GM12878 (cell line): ENCODE measurements around the gene PSTPIP2.

ENCODE experiments used
- ATF3 ChIP-seq: IDR thresholded peaks from 2 replicates; pipeline ENCODE4 v1.6.1; 2011; ENCODE audit warnings: low read depth, mild to moderate bottlenecking, low read length, moderate library complexity, borderline replicate concordance; ENCODE audit errors: extremely low read depth
- CTCF ChIP-seq, 3 experiments: IDR thresholded peaks in 2 of 3; conservative IDR thresholded peaks in 1 of 3; 2 replicates each; pipeline ENCODE4 v1.5.1; 2011; ENCODE audit warnings: low read depth in 3 of 3, low read length in 3 of 3, mild to moderate bottlenecking in 3 of 3, control low read depth in 2 of 3, moderate library complexity in 2 of 3, inconsistent platforms in 1 of 3, mixed read lengths in 1 of 3; ENCODE audit not compliant: control insufficient read depth in 2 of 3, insufficient read depth in 1 of 3; ENCODE audit errors: extremely low read depth in 1 of 3
- ETV6 ChIP-seq, 2 experiments: fragments of 450-650 bp in 1 of 2; IDR thresholded peaks in 1 of 2; conservative IDR thresholded peaks in 1 of 2; 2 replicates each; pipeline ENCODE4 v1.6.1; 2014; ENCODE audit warnings: antibody characterized with exemption in 1 of 2, borderline replicate concordance in 1 of 2, low read depth in 1 of 2, mild to moderate bottlenecking in 1 of 2, moderate library complexity in 1 of 2

- TF ChIP-seq ATF3 (no peak), ETV6 (conservative IDR thresholded peaks at IDR 0.05 in 1 of 2, IDR thresholded peaks at IDR 0.05 in 1 of 2; ENCODE audit: borderline replicate concordance in 1 of 2, low read depth in 1 of 2) (no peak), CTCF (IDR thresholded peaks at IDR 0.05 in 2 of 3, conservative IDR thresholded peaks at IDR 0.05 in 1 of 3; ENCODE audit: control insufficient read depth in 2 of 3, extremely low read depth in 1 of 3, insufficient read depth in 1 of 3, low read depth in 3 of 3, low read length in 3 of 3) (no peak)
Observed at GRCh38 chr18:46040033-46040746, 31.9 kb downstream of the PSTPIP2 start.
